Astrocyte of the cerebellum (primary cell): Measurements from ENCODE around the gene LYRM1.
"Not testable (repeated sequence)": the region's sequence is repeated elsewhere in the genome, so short reads cannot be mapped to it uniquely, and the experiment has no call there.

ENCODE experiments used
- DNase-seq: peaks from one replicate; pipeline ENCODE4 v3.0.0-alpha.2; 2011; ENCODE audit warnings: low read depth
- H3K4me3 ChIP-seq: 2 replicates; pipeline ENCODE4 v1.5.1; 2011; ENCODE audit warnings: mild to moderate bottlenecking, low read depth, low read length, moderate library complexity
- in situ Hi-C: cut with HindIII; loops from 2 replicates; pipeline ENCODE4 v1.10.0; 2017; ENCODE audit warnings: low sequenced_read_pairs
- TF ChIP-seq, protein P1 (sequence below): IDR thresholded peaks from 2 replicates; pipeline ENCODE4 v1.5.1; 2012; ENCODE audit warnings: low read length, low read depth, moderate library complexity, mild to moderate bottlenecking; ENCODE audit errors: missing control alignments

Gene LYRM1

DNA sequence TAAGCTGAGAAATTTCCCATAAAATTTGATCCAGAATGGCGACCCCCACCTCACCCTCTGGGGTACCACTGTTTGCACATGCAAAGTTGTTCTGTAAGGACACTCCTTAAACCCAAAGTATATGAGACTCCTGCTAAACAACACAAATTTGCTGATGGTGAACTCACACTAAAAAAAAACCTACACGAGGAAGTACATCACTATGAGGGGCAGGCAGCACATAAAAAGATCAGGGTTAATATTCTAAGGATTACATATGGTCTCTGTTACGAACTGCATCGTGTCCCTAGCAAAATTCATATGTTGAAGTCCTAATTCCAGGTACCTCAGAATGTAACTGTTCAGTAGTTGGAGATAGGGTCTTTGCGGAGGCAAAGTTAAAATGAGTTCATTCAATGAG, 60.3 kb downstream of the LYRM1 start:
- H3K4me3 ChIP-seq, result no peak overlapping the region
- TF ChIP-seq, protein P1, sequence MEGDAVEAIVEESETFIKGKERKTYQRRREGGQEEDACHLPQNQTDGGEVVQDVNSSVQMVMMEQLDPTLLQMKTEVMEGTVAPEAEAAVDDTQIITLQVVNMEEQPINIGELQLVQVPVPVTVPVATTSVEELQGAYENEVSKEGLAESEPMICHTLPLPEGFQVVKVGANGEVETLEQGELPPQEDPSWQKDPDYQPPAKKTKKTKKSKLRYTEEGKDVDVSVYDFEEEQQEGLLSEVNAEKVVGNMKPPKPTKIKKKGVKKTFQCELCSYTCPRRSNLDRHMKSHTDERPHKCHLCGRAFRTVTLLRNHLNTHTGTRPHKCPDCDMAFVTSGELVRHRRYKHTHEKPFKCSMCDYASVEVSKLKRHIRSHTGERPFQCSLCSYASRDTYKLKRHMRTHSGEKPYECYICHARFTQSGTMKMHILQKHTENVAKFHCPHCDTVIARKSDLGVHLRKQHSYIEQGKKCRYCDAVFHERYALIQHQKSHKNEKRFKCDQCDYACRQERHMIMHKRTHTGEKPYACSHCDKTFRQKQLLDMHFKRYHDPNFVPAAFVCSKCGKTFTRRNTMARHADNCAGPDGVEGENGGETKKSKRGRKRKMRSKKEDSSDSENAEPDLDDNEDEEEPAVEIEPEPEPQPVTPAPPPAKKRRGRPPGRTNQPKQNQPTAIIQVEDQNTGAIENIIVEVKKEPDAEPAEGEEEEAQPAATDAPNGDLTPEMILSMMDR, result no peak
- in situ Hi-C loops, result no loop called here
- no peak for DNase-seq

DNA sequence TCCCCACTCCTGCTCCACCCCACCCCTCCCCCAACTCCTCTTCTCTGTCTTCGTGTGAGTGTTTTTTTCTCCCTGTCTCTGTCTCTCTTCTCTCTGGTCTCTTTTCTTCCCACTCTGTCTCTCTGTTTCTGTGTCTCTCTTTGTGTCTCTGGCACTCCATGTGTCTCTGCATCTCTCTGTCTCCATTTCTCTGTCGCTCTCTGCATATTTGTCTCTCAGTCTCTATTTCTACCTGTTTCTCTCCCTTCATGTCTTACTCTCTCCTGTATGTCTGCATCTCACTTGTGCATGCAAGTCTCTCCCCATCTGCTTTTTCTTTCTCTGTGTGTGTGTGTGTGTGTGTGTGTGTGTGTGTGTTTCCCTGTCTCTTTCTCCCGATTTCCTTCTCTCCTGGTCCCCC, 68.2 kb downstream of the LYRM1 start:
- TF ChIP-seq, protein P1, result no peak
- no peak for DNase-seq
- in situ Hi-C loops, result no loop called here
- H3K4me3 ChIP-seq, result no peak overlapping the region

DNA sequence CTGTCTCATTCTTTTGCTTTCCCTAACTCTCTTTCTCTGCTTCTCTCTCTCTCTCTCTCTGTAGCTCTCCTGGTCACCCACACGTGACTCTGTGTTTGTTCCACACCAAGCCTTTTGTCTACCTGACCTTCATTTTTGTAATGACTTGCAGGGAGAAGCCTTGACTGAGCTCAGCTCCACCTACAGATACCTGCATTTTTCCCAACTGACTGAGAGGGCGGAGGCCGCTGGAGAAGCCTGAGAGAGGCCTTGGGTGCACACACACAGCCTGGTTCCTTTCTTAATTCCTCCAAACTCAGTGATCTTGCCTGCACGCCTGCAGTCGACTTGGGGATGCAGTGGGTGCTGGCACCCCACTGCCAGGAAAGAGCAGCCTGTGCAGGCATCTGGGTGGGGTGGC, 68.8 kb downstream of the LYRM1 start:
- DNase-seq, result no peak
- TF ChIP-seq, protein P1, result no peak
- H3K4me3 ChIP-seq, result no peak overlapping the region
- in situ Hi-C loops, result no loop called here

GRCh38 chr16:20971401-20971800, 70.8 kb downstream of the LYRM1 start:
- no peak overlapping the region for H3K4me3 ChIP-seq
- TF ChIP-seq, protein P1, result no peak
- in situ Hi-C loops, result no loop called here
- DNase-seq, result no peak

GRCh38 chr16:20973201-20973600, 72.6 kb downstream of the LYRM1 start:
- H3K4me3 ChIP-seq, DNase-seq, in situ Hi-C loops: not testable (repeated sequence)
